Memory B cell (primary cell): Measurements from ENCODE around the gene PLXND1.
A peak's percentile ranks its signal among the peaks of the same experiment; 100 is the strongest.

Source experiments
- ATAC-seq: fragments of 150-1000 bp; cut with Tn5 transposase; 2 replicates; pipeline ENCODE4 v1.10.0; 2021; ENCODE audit warnings: low read depth, mild to moderate bottlenecking, moderate library complexity
- DNase-seq, 2 donors: peaks; one replicate each; pipeline ENCODE4 v3.0.0; 2022; ENCODE audit warnings: low spot score in 2 of 2
- H3K27ac Mint-ChIP-seq: one replicate; pipeline ENCODE4 v1.8.0; 2022; ENCODE audit warnings: mild to moderate bottlenecking, moderate library complexity, mixed read lengths
- H3K27me3 Mint-ChIP-seq: one replicate; pipeline ENCODE4 v1.8.0; 2022; ENCODE audit warnings: mixed read lengths
- H3K36me3 Mint-ChIP-seq: one replicate; pipeline ENCODE4 v1.8.0; 2022; ENCODE audit warnings: mild to moderate bottlenecking, mixed read lengths
- H3K4me1 Mint-ChIP-seq: one replicate; pipeline ENCODE4 v1.8.0; 2022; ENCODE audit warnings: mixed read lengths
- H3K4me3 Mint-ChIP-seq: one replicate; pipeline ENCODE4 v1.8.0; 2022; ENCODE audit warnings: mild to moderate bottlenecking, moderate library complexity, mixed read lengths
- H3K9me3 Mint-ChIP-seq: one replicate; pipeline ENCODE4 v1.8.0; 2022; ENCODE audit warnings: mixed read lengths

PLXND1 gene

GRCh38 chr3:129531699-129532098 is 74.8 kb downstream of the PLXND1 start:
- Mint-ChIP-seq H3K4me1 (peaks cover 7% of the 10 kb centered on the region), H3K36me3 (no peaks in the 10 kb centered on the region), H3K9me3 (no peaks in the 10 kb centered on the region), H3K27me3 (peaks cover 1% of the 10 kb centered on the region), H3K4me3 (no peak overlapping the region), H3K27ac (no peak overlapping the region)
- DNase-seq (no peak), ATAC-seq (no peak)

GRCh38 chr3:129530821-129531220 is 75.7 kb downstream of the PLXND1 start:
- Mint-ChIP-seq H3K27me3 (no peaks in the 10 kb centered on the region), H3K4me3 (no peak overlapping the region), H3K36me3 (no peaks in the 10 kb centered on the region), H3K27ac (no peak overlapping the region), H3K9me3 (no peaks in the 10 kb centered on the region), H3K4me1 (peaks cover 13% of the 10 kb centered on the region)
- DNase-seq: no peak
- no peak for ATAC-seq

GRCh38 chr3:129530251-129530791 is 76.2 kb downstream of the PLXND1 start:
- H3K36me3 Mint-ChIP-seq: no peaks in the 10 kb centered on the region
- no peak for DNase-seq
- peaks cover 13% of the 10 kb centered on the region for H3K4me1 Mint-ChIP-seq

GRCh38 chr3:129529436-129530210 is 76.9 kb downstream of the PLXND1 start:
- Mint-ChIP-seq H3K36me3 (no peaks in the 10 kb centered on the region), H3K9me3 (no peaks in the 10 kb centered on the region), H3K4me3 (no peak overlapping the region), H3K27ac (no peak overlapping the region), H3K4me1 (peaks cover 17% of the 10 kb centered on the region), H3K27me3 (no peaks in the 10 kb centered on the region)
- ATAC-seq (no peak), DNase-seq (no peak)

More at GRCh38 chr3:129530251-129530791, 76.2 kb downstream of the PLXND1 start:
- no peaks in the 10 kb centered on the region for H3K27me3 Mint-ChIP-seq
- ATAC-seq: no peak
- no peak overlapping the region for H3K4me3 Mint-ChIP-seq
- H3K9me3 Mint-ChIP-seq: no peaks in the 10 kb centered on the region
- H3K27ac Mint-ChIP-seq: no peak overlapping the region

- Mint-ChIP-seq H3K36me3 (no peaks in the 10 kb centered on the region), H3K27ac (peak within 1 kb of the TSS; percentile 50), H3K4me3 (no peak within 1 kb of the TSS), H3K4me1 (peaks cover 17% of the 10 kb centered on the region), H3K9me3 (no peaks in the 10 kb centered on the region), H3K27me3 (no peaks in the 10 kb centered on the region)
- DNase-seq (no peak), ATAC-seq (no peak)
Observed at GRCh38 chr3:129528589-129529100, 77.8 kb downstream of the PLXND1 start, which contains the start of gene RHO. Gene RHO (plus strand): TSS chr3:129528639. CDS start chr3:129528734, 95 bp downstream.

GRCh38 chr3:129527262-129527661 is 79.2 kb downstream of the PLXND1 start:
- H3K4me1 Mint-ChIP-seq: peaks cover 17% of the 10 kb centered on the region
- H3K27ac Mint-ChIP-seq: peak overlapping the region; percentile 50
- no peaks in the 10 kb centered on the region for H3K27me3 Mint-ChIP-seq
- no peak for DNase-seq
- ATAC-seq: no peak
- H3K9me3 Mint-ChIP-seq: no peaks in the 10 kb centered on the region
- no peaks in the 10 kb centered on the region for H3K36me3 Mint-ChIP-seq
- H3K4me3 Mint-ChIP-seq: no peak overlapping the region

- Mint-ChIP-seq H3K9me3 (no peaks in the 10 kb centered on the region), H3K27ac (peak overlapping the region; percentile 78), H3K36me3 (no peaks in the 10 kb centered on the region), H3K27me3 (no peaks in the 10 kb centered on the region), H3K4me1 (peaks cover 17% of the 10 kb centered on the region), H3K4me3 (no peak overlapping the region)
- DNase-seq: peak; percentile 35 to 67
- peak; percentile 100 for ATAC-seq
Observed at GRCh38 chr3:129526121-129526900, 80.2 kb downstream of the PLXND1 start.

- ATAC-seq (no peak), DNase-seq (no peak)
- Mint-ChIP-seq H3K9me3 (no peaks in the 10 kb centered on the region), H3K27me3 (no peaks in the 10 kb centered on the region), H3K27ac (peak overlapping the region; percentile 78), H3K4me1 (peaks cover 17% of the 10 kb centered on the region), H3K4me3 (no peak overlapping the region), H3K36me3 (no peaks in the 10 kb centered on the region)
Observed at GRCh38 chr3:129525341-129525968, 81.0 kb downstream of the PLXND1 start.

- DNase-seq (no peak), ATAC-seq (no peak)
- H3K4me1 Mint-ChIP-seq: peaks cover 17% of the 10 kb centered on the region
- no peaks in the 10 kb centered on the region for H3K27me3 Mint-ChIP-seq
- H3K4me3 Mint-ChIP-seq: no peak overlapping the region
- H3K9me3 Mint-ChIP-seq: no peaks in the 10 kb centered on the region
- no peaks in the 10 kb centered on the region for H3K36me3 Mint-ChIP-seq
- no peak overlapping the region for H3K27ac Mint-ChIP-seq
Observed at GRCh38 chr3:129524081-129524480, 82.4 kb downstream of the PLXND1 start.

GRCh38 chr3:129522953-129523352 is 83.5 kb downstream of the PLXND1 start:
- DNase-seq (no peak), ATAC-seq (no peak)
- Mint-ChIP-seq H3K27me3 (no peaks in the 10 kb centered on the region), H3K9me3 (no peaks in the 10 kb centered on the region), H3K4me1 (peaks cover 17% of the 10 kb centered on the region), H3K36me3 (no peaks in the 10 kb centered on the region), H3K27ac (no peak overlapping the region), H3K4me3 (no peak overlapping the region)

- ATAC-seq (no peak), DNase-seq (no peak)
- H3K9me3 Mint-ChIP-seq: no peaks in the 10 kb centered on the region
- H3K4me1 Mint-ChIP-seq: peaks cover 13% of the 10 kb centered on the region
- no peak overlapping the region for H3K4me3 Mint-ChIP-seq
- H3K36me3 Mint-ChIP-seq: peaks cover 7% of the 10 kb centered on the region
- H3K27ac Mint-ChIP-seq: no peak overlapping the region
- no peaks in the 10 kb centered on the region for H3K27me3 Mint-ChIP-seq
Observed at GRCh38 chr3:129521611-129522010, 84.9 kb downstream of the PLXND1 start.

- DNase-seq (no peak), ATAC-seq (no peak)
- no peaks in the 10 kb centered on the region for H3K9me3 Mint-ChIP-seq
- H3K4me3 Mint-ChIP-seq: no peak overlapping the region
- no peak overlapping the region for H3K27ac Mint-ChIP-seq
- H3K4me1 Mint-ChIP-seq: peaks cover 8% of the 10 kb centered on the region
- H3K36me3 Mint-ChIP-seq: peaks cover 8% of the 10 kb centered on the region
- H3K27me3 Mint-ChIP-seq: no peaks in the 10 kb centered on the region
Observed at GRCh38 chr3:129520960-129521359, 85.5 kb downstream of the PLXND1 start.

GRCh38 chr3:129519896-129520715 is 86.4 kb downstream of the PLXND1 start:
- Mint-ChIP-seq H3K4me1 (peaks cover 7% of the 10 kb centered on the region), H3K27ac (no peak overlapping the region), H3K36me3 (peaks cover 8% of the 10 kb centered on the region), H3K4me3 (no peak overlapping the region), H3K27me3 (no peaks in the 10 kb centered on the region), H3K9me3 (no peaks in the 10 kb centered on the region)
- DNase-seq: no peak
- ATAC-seq: no peak
